Kidney (tissue), 14 donors: ENCODE measurements around the gene TPPP2. TPM values are rescaled to one million over a fixed set of nuclear protein-coding genes. Genes with fewer than 3 reads are reported as not detected.

ENCODE experiments used
- DNase-seq, 5 donors: peaks; one replicate each; pipeline ENCODE4 v3.0.0-alpha.2; 2013 to 2020
- FAIRE-seq: peaks from 2 replicates; lab custom pipeline; 2012; peaks lifted over from hg19 to GRCh38; lab: Jason Lieb, UNC
- H3K27ac ChIP-seq, 2 donors: one replicate each; pipeline ENCODE4 v1.7.0; 2013; ENCODE audit warnings: low read depth in 2 of 2, low read length in 2 of 2, inconsistent platforms in 1 of 2
- H3K27me3 ChIP-seq: one replicate; pipeline ENCODE4 v1.7.1; 2013; ENCODE audit warnings: low read length, inconsistent platforms; ENCODE audit not compliant: control insufficient read depth, insufficient read depth
- H3K36me3 ChIP-seq, 3 donors: one replicate each; pipeline versions ENCODE4 v1.7.0 to v1.7.1; 2013; ENCODE audit warnings: low read length in 3 of 3, control low read depth in 1 of 3, inconsistent platforms in 1 of 3; ENCODE audit not compliant: insufficient read depth in 3 of 3, control insufficient read depth in 2 of 3
- H3K4me1 ChIP-seq, 3 donors: one replicate each; pipeline versions ENCODE4 v1.7.0 to v1.7.1; 2013; ENCODE audit warnings: low read length in 3 of 3, inconsistent platforms in 1 of 3, low read depth in 1 of 3; ENCODE audit not compliant: control insufficient read depth in 2 of 3, insufficient read depth in 2 of 3
- H3K4me3 ChIP-seq, 3 donors: one replicate each; pipeline versions ENCODE4 v1.7.0 to v1.8.1; 2013; ENCODE audit warnings: low read length in 3 of 3, control low read depth in 1 of 3, inconsistent platforms in 1 of 3
- H3K9ac ChIP-seq, 3 donors: one replicate each; pipeline versions ENCODE4 v1.7.0 to v1.7.1; 2013; ENCODE audit warnings: low read length in 3 of 3, control low read depth in 1 of 3, inconsistent platforms in 1 of 3
- H3K9me3 ChIP-seq, 3 donors: one replicate each; pipeline versions ENCODE4 v1.7.0 to v1.7.1; 2013; ENCODE audit warnings: low read length in 3 of 3, control low read depth in 1 of 3, inconsistent platforms in 1 of 3; ENCODE audit not compliant: control insufficient read depth in 2 of 3, insufficient read depth in 1 of 3
- intact Hi-C: fragments of 100-400 bp; cut with DNase I; formaldehyde crosslinking; loops from one replicate; pipeline ENCODE4 v1.11.1; 2022
- polyA plus RNA-seq: library from polyadenylated mRNA; stranded (reverse); fragments of 350-450 nt; fragmentation: Illumina TruSeq; extraction: RNeasy Lipid Tissue Mini Kit (QIAGEN cat#74804); gene quantifications from one replicate; pipeline ENCODE4 v1.2.3, GENCODE V29; 2014; ENCODE audit warnings: low read depth, low replicate concordance; ENCODE audit not compliant: insufficient read depth
- total RNA-seq: library from RNA; stranded (reverse); fragmentation: NEBNext Ultra II Directional; extraction: Animal tissue kit (Norgen Biotek cat#: 25700); gene quantifications from one replicate; pipeline ENCODE4 v1.2.1, GENCODE V29; 2021
- TF ChIP-seq, protein P1 (sequence below): IDR thresholded peaks from 3 replicates; pipeline ENCODE4 v1.5.1; 2012; ENCODE audit warnings: mild to moderate bottlenecking, moderate library complexity, borderline replicate concordance; ENCODE audit not compliant: insufficient read depth; ENCODE audit errors: extremely low read depth
- donor health status: control.
- donor health status: control.
- donor health status: control.
- donor health status: control.
- donor health status: control.
- donor health status: DM: yes; HTN: yes; CAD: no.
- donor health status: Normal renal cell carcinoma (clear cell type).

Gene TPPP2
- total and polyA plus RNA-seq, 2 donors from 2014 or later, result 1.3 TPM; not detected in 1

DNA sequence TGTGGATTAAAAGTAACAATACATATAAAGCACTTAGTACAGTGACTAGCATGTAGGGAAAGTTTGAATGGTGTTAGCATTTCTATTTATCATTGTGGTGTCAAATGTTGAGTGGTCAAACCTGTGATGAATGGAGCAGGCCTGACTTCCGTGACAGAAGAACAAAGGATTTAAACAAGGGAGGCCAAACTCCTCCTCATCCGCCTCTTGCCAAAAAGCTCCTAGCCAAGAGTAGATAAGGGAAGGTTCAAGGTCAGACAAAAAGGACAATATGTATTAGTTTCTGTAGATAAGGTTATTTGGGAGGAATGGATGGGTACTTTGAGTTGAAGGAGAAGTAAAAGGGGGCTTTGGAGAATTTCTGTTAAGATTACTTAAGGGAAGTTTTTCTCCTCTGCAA is 18.6 kb downstream of the TPPP2 start:
- H3K4me3 ChIP-seq, result no peak overlapping the region
- H3K36me3 ChIP-seq, result no peaks in the 10 kb centered on the region
- H3K27me3 ChIP-seq, result no peaks in the 10 kb centered on the region
- DNase-seq (no peak), FAIRE-seq (no peak)
- TF ChIP-seq, protein P1, sequence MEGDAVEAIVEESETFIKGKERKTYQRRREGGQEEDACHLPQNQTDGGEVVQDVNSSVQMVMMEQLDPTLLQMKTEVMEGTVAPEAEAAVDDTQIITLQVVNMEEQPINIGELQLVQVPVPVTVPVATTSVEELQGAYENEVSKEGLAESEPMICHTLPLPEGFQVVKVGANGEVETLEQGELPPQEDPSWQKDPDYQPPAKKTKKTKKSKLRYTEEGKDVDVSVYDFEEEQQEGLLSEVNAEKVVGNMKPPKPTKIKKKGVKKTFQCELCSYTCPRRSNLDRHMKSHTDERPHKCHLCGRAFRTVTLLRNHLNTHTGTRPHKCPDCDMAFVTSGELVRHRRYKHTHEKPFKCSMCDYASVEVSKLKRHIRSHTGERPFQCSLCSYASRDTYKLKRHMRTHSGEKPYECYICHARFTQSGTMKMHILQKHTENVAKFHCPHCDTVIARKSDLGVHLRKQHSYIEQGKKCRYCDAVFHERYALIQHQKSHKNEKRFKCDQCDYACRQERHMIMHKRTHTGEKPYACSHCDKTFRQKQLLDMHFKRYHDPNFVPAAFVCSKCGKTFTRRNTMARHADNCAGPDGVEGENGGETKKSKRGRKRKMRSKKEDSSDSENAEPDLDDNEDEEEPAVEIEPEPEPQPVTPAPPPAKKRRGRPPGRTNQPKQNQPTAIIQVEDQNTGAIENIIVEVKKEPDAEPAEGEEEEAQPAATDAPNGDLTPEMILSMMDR, result no peak
- H3K4me1 ChIP-seq, result peaks cover 0 to 10% (median 9%) of the 10 kb centered on the region in 3 donors
- no peak overlapping the region for H3K9ac ChIP-seq
- intact Hi-C loops, result no loop called here
- H3K9me3 ChIP-seq, result no peaks in the 10 kb centered on the region
- H3K27ac ChIP-seq, result no peak overlapping the region

DNA sequence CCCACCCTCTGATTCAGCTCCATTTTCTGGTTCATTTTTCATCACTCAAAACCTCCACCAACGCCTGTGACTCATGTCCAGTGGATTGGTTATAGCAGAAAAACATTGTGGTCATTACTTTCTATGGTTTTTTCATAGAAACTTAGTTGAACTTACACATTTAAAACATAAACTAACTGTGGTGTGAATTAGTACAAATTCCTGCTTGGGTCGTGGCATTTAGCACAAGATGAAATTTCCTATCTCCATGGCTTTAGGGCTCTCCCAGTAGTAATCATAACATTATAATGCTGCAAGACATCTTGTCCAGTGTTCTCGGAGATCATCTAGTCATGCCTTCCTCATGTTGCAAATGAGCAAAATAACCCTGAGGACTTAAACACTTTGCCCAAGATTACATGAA is 19.3 kb downstream of the TPPP2 start:
- TF ChIP-seq, protein P1, result no peak
- H3K4me3 ChIP-seq, result no peak overlapping the region
- FAIRE-seq, result no peak
- no peaks in the 10 kb centered on the region for H3K36me3 ChIP-seq
- peaks cover 0 to 11% (median 3%) of the 10 kb centered on the region in 3 donors for H3K4me1 ChIP-seq
- no peak for DNase-seq
- no peak overlapping the region for H3K9ac ChIP-seq
- intact Hi-C loops, result no loop called here
- no peaks in the 10 kb centered on the region for H3K9me3 ChIP-seq
- no peak overlapping the region for H3K27ac ChIP-seq
- no peaks in the 10 kb centered on the region for H3K27me3 ChIP-seq

DNA sequence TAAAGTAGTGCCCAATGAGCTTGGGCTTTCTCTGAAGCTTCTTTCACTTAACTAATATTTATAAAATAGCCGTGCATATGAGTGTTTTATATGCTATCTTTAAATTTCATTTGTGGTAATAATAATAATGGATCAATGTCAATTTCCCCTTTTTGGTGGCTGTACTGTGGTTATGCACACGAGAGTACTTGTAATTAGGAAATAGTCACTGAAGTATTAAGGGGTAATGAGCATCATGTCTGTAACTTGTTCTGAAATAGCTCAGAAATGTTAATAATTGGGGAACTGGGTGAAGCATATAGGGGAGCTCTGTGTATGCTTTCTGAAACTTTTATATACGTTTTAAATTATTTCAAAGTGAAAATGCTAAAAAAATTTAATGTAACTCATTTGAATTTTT is 20.6 kb downstream of the TPPP2 start:
- Histone ChIP-seq H3K4me1 (peaks cover 0 to 17% (median 3%) of the 10 kb centered on the region in 3 donors), H3K27me3 (no peaks in the 10 kb centered on the region), H3K4me3 (no peak overlapping the region), H3K9ac (no peak overlapping the region), H3K27ac (no peak overlapping the region), H3K36me3 (no peaks in the 10 kb centered on the region), H3K9me3 (no peaks in the 10 kb centered on the region)
- no peak for DNase-seq
- intact Hi-C loops, result no loop called here
- no peak for FAIRE-seq
- TF ChIP-seq, protein P1, result no peak
